ENCODE results near the gene FCER2. TPM values are rescaled to one million over a fixed set of nuclear protein-coding genes. Genes with fewer than 3 reads are reported as not detected.

Gene FCER2
- total RNA-seq, 4 donors from 2014 or later, result not detected

GRCh38 chr19:7701049-7701653, 780 bp downstream of the FCER2 start:
- H3K4me3 ChIP-seq, result no peak overlapping the region
- H3K36me3 ChIP-seq, result no peaks in the 10 kb centered on the region
- no peaks in the 10 kb centered on the region for H3K9me3 ChIP-seq
- intact Hi-C loops (cut with DNase I), result no loop called here
- H3K4me1 ChIP-seq, result no peaks in the 10 kb centered on the region
- DNase-seq, result no peak
- WGBS, 2 donors, result 79 to 87% methylated on average over 5 to 8 of the region's 12 CpGs
- no peak overlapping the region for H3K27ac ChIP-seq
- peaks cover 0 to 85% (median 3%) of the 10 kb centered on the region in 4 donors for H3K27me3 ChIP-seq
- TF ChIP-seq CTCF (IDR thresholded peaks at IDR 0.05), result no peak
- no peak for TF ChIP-seq POLR2A (IDR thresholded peaks at IDR 0.05)

- H3K27ac ChIP-seq, result no peak overlapping the region
- intact Hi-C loops (cut with DNase I), result no loop called here
- peaks cover 0 to 80% (median 3%) of the 10 kb centered on the region in 4 donors for H3K27me3 ChIP-seq
- TF ChIP-seq CTCF (IDR thresholded peaks at IDR 0.05) (no peak), POLR2A (IDR thresholded peaks at IDR 0.05) (no peak)
- no peak overlapping the region for H3K4me3 ChIP-seq
- H3K4me1 ChIP-seq, result no peaks in the 10 kb centered on the region
- WGBS, 2 donors, result 55 to 56% methylated on average over 13 to 15 of the region's 15 CpGs
- DNase-seq, result no peak
- no peaks in the 10 kb centered on the region for H3K36me3 ChIP-seq
- H3K9me3 ChIP-seq, result no peaks in the 10 kb centered on the region
These were observed 2.2 kb downstream of the FCER2 start for GRCh38 chr19:7699417-7700401.

- TF ChIP-seq POLR2A (IDR thresholded peaks at IDR 0.05) (no peak), CTCF (IDR thresholded peaks at IDR 0.05) (no peak)
- 19 to 21% methylated on average over 2 of the region's 2 CpGs for WGBS, 2 donors
- H3K27me3 ChIP-seq, result peaks cover 0 to 76% (median 3%) of the 10 kb centered on the region in 4 donors
- H3K9me3 ChIP-seq, result no peaks in the 10 kb centered on the region
- H3K27ac ChIP-seq, result no peak overlapping the region
- no peaks in the 10 kb centered on the region for H3K36me3 ChIP-seq
- H3K4me1 ChIP-seq, result no peaks in the 10 kb centered on the region
- DNase-seq, result no peak
- H3K4me3 ChIP-seq, result no peak overlapping the region
- intact Hi-C loops (cut with DNase I), result no loop called here
These were observed 2.9 kb downstream of the FCER2 start for GRCh38 chr19:7699003-7699402.

GRCh38 chr19:7698583-7698982, 3.3 kb downstream of the FCER2 start:
- no peak for DNase-seq
- Histone ChIP-seq H3K4me1 (no peaks in the 10 kb centered on the region), H3K27me3 (peaks cover 0 to 73% (median 3%) of the 10 kb centered on the region in 4 donors), H3K4me3 (no peak overlapping the region), H3K27ac (no peak overlapping the region), H3K36me3 (no peaks in the 10 kb centered on the region), H3K9me3 (no peaks in the 10 kb centered on the region)
- WGBS, 2 donors, result 36 to 59% methylated on average over 2 to 4 of the region's 11 CpGs
- intact Hi-C loops (cut with DNase I), result no loop called here
- TF ChIP-seq POLR2A (IDR thresholded peaks at IDR 0.05) (no peak), CTCF (IDR thresholded peaks at IDR 0.05) (no peak)

GRCh38 chr19:7697721-7698287, 4.1 kb downstream of the FCER2 start:
- Histone ChIP-seq H3K9me3 (no peaks in the 10 kb centered on the region), H3K4me3 (no peak overlapping the region), H3K27me3 (peaks cover 0 to 68% (median 3%) of the 10 kb centered on the region in 4 donors), H3K4me1 (no peaks in the 10 kb centered on the region), H3K27ac (no peak overlapping the region), H3K36me3 (no peaks in the 10 kb centered on the region)
- no peak for TF ChIP-seq POLR2A (IDR thresholded peaks at IDR 0.05)
- WGBS, 2 donors, result 75 to 80% methylated on average over 8 to 10 of the region's 10 CpGs
- DNase-seq, result no peak
- intact Hi-C loops (cut with DNase I), result no loop called here

Measured in esophagus squamous epithelium (tissue), 5 donors.